Type B pancreatic cell (in vitro differentiated cells): ENCODE results near the gene COLEC11. TPM values are rescaled to one million over a fixed set of nuclear protein-coding genes. Genes with fewer than 3 reads are reported as not detected.
A peak's percentile ranks its signal among the peaks of the same experiment; 100 is the strongest.
"Not testable (repeated sequence)": the region's sequence is repeated elsewhere in the genome, so short reads cannot be mapped to it uniquely, and the experiment has no call there.

ENCODE experiments used
- DNase-seq: peaks from one replicate; pipeline ENCODE4 v3.0.0; 2021; ENCODE audit warnings: mixed read lengths; ENCODE audit not compliant: unreplicated experiment; ENCODE audit errors: extremely low spot score
- H3K27ac Mint-ChIP-seq: 2 replicates; pipeline ENCODE4 v1.8.0; 2021; ENCODE audit warnings: mild to moderate bottlenecking, mixed read lengths
- H3K27me3 Mint-ChIP-seq: 2 replicates; pipeline ENCODE4 v1.8.0; 2021; ENCODE audit warnings: mixed read lengths
- H3K36me3 Mint-ChIP-seq: 2 replicates; pipeline ENCODE4 v1.8.0; 2021; ENCODE audit warnings: mixed read lengths
- H3K4me1 Mint-ChIP-seq: one replicate; pipeline ENCODE4 v1.8.0; 2021; ENCODE audit warnings: mixed read lengths; ENCODE audit not compliant: unreplicated experiment
- H3K4me3 Mint-ChIP-seq: 2 replicates; pipeline ENCODE4 v1.8.0; 2021; ENCODE audit warnings: mild to moderate bottlenecking, mixed read lengths
- H3K9me3 Mint-ChIP-seq: 2 replicates; pipeline ENCODE4 v1.8.0; 2021; ENCODE audit warnings: mixed read lengths
- total RNA-seq: library from RNA; stranded (reverse); gene quantifications from 2 replicates; pipeline ENCODE4 v1.2.1, GENCODE V29; 2021; ENCODE audit warnings: low replicate concordance
- TF ChIP-seq, protein P1 (sequence below): fragments of 200-600 bp; sonication (generic); conservative IDR thresholded peaks from 2 replicates; pipeline ENCODE4 v1.5.0; 2021; ENCODE audit warnings: antibody characterized with exemption, mild to moderate bottlenecking

The COLEC11 gene
- total RNA-seq, 1 donor from 2014 or later: 0.63 TPM

GRCh38 chr2:3572620-3573019 is 22.3 kb upstream of the COLEC11 start:
- no peak for DNase-seq
- no peak overlapping the region for H3K27ac Mint-ChIP-seq
- H3K27me3 Mint-ChIP-seq: no peaks in the 10 kb centered on the region
- TF ChIP-seq, protein P1, sequence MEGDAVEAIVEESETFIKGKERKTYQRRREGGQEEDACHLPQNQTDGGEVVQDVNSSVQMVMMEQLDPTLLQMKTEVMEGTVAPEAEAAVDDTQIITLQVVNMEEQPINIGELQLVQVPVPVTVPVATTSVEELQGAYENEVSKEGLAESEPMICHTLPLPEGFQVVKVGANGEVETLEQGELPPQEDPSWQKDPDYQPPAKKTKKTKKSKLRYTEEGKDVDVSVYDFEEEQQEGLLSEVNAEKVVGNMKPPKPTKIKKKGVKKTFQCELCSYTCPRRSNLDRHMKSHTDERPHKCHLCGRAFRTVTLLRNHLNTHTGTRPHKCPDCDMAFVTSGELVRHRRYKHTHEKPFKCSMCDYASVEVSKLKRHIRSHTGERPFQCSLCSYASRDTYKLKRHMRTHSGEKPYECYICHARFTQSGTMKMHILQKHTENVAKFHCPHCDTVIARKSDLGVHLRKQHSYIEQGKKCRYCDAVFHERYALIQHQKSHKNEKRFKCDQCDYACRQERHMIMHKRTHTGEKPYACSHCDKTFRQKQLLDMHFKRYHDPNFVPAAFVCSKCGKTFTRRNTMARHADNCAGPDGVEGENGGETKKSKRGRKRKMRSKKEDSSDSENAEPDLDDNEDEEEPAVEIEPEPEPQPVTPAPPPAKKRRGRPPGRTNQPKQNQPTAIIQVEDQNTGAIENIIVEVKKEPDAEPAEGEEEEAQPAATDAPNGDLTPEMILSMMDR: no peak
- H3K4me3 Mint-ChIP-seq: no peak overlapping the region
- H3K9me3 Mint-ChIP-seq: no peaks in the 10 kb centered on the region
- peaks cover 16% of the 10 kb centered on the region for H3K36me3 Mint-ChIP-seq
- H3K4me1 Mint-ChIP-seq: peaks cover 15% of the 10 kb centered on the region

DNA sequence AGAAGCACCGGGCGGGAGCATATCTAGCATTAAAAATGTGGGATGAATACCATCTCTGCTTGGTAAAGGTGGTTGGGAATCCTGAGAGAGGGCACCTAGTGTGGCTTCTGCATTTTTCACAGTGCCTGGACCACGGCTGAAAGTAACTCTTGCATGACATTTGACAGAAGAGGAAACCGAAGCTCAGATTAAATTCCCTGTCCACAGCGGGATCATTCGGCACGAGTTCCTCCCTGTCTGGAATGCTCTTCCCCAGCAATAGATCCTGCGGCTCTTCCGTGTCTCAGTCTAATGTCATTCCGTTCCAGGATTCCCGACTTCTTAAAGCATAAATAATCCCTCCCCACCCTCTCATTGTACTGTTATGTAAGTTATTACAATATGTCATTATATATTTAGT is 20.8 kb upstream of the COLEC11 start:
- TF ChIP-seq, protein P1: no peak
- no peak overlapping the region for H3K27ac Mint-ChIP-seq
- H3K27me3 Mint-ChIP-seq: no peaks in the 10 kb centered on the region
- H3K4me3 Mint-ChIP-seq: peak overlapping the region; percentile 98
- H3K9me3 Mint-ChIP-seq: no peaks in the 10 kb centered on the region
- no peak for DNase-seq
- peaks cover 29% of the 10 kb centered on the region for H3K36me3 Mint-ChIP-seq
- peaks cover 26% of the 10 kb centered on the region for H3K4me1 Mint-ChIP-seq

DNA sequence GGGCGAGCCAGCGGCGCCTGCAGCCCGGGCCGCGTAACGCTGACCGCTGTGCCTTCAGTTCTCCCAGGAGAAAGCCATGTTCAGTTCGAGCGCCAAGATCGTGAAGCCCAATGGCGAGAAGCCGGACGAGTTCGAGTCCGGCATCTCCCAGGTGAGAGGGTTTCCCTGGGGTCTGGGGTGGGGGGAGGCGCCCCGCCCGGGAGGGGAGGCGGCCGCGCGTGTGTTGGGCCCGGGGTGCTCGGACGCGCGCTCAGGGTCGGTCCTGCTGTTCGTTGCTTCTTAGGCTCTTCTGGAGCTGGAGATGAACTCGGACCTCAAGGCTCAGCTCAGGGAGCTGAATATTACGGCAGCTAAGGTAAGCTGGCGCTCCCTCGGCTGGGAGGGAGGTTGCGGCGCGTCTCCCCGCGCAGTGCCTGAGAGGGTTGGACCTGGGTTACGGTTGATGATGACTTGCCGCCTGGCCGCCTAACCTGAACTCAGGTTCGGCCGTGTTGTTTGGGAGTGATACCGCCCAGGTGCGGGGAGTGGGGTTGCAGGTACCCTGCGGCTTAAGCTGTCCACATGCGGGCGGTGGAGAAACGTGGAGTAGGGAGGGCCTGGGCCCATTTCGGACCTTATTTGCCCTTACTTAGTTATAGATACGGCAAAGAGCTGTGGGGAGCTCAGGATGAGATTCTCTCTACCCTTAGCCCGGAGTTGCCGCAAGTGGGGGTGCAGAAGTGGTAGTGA is 19.2 kb upstream of the COLEC11 start:
- Mint-ChIP-seq H3K4me3 (peak overlapping the region; percentile 98), H3K9me3 (no peaks in the 10 kb centered on the region), H3K27me3 (no peaks in the 10 kb centered on the region), H3K27ac (peak overlapping the region; percentile 97), H3K36me3 (peaks cover 39% of the 10 kb centered on the region), H3K4me1 (peaks cover 39% of the 10 kb centered on the region)
- DNase-seq: no peak
- TF ChIP-seq, protein P1: no peak

DNA sequence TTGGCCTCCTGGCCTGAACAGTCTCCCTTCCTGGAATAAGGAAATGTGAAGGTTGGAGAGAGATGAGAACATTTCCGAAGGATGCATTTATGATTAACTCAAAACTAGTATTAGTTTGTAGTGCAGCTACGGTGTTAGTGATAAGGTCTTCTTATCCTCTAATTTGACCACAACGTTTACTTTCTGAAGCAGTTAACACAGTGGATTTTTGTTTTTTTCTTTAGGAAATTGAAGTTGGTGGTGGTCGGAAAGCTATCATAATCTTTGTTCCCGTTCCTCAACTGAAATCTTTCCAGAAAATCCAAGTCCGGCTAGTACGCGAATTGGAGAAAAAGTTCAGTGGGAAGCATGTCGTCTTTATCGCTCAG is 18.7 kb upstream of the COLEC11 start:
- Mint-ChIP-seq H3K27ac (peak overlapping the region; percentile 97), H3K36me3 (peaks cover 41% of the 10 kb centered on the region), H3K4me1 (peaks cover 41% of the 10 kb centered on the region), H3K4me3 (peak overlapping the region; percentile 98)
- DNase-seq, H3K9me3 Mint-ChIP-seq, H3K27me3 Mint-ChIP-seq: not testable (repeated sequence)

DNA sequence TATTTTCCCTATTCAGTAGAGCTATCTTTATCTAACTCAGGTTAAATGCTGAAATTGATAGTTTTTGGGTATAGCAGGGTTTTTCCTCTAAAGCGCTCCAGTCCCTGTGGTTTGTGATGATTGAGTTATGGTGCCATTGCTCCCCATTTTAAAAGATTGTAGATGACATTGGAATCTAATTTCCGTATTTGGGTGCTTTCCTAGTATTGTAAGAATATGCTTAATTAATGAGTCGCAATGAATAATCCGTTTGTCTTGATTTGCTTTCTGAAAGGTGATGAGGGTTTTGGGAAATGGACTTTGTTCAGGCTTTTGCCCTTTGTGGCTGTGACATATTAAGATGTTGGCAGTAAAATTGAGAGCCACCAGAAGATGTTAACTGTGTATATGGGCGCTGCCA is 15.9 kb upstream of the COLEC11 start:
- TF ChIP-seq, protein P1: no peak
- peaks cover 58% of the 10 kb centered on the region for H3K36me3 Mint-ChIP-seq
- no peaks in the 10 kb centered on the region for H3K9me3 Mint-ChIP-seq
- peak overlapping the region; percentile 0 for H3K27ac Mint-ChIP-seq
- no peak for DNase-seq
- no peaks in the 10 kb centered on the region for H3K27me3 Mint-ChIP-seq
- H3K4me1 Mint-ChIP-seq: peaks cover 44% of the 10 kb centered on the region
- H3K4me3 Mint-ChIP-seq: peak overlapping the region; percentile 46

DNA sequence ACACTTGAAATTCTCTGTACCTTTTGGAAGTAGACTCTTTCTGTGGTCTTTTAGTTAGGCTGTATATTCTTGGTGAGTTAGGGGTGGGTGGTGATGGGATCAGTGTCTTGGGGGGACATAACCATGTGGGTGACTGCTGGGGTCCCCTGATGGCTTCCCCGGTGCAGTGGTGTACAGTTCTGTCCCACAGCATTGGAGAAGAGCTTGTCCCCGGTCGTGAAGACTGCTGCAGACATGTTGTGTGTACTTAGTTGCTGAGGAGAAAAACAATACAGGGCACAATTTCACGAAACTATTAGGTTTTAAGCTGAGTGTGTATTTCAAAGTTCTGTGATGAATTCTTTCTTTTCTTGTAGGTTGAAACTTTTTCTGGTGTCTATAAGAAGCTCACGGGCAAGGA is 14.5 kb upstream of the COLEC11 start:
- Mint-ChIP-seq H3K36me3 (peaks cover 58% of the 10 kb centered on the region), H3K4me1 (peaks cover 44% of the 10 kb centered on the region), H3K4me3 (peak overlapping the region; percentile 31), H3K9me3 (no peaks in the 10 kb centered on the region), H3K27me3 (no peaks in the 10 kb centered on the region), H3K27ac (no peak overlapping the region)
- DNase-seq: no peak
- TF ChIP-seq, protein P1: no peak
